Endothelial cell of umbilical vein (primary cell): Measurements from ENCODE around the gene PNCK. TPM values are rescaled to one million over a fixed set of nuclear protein-coding genes. Genes with fewer than 3 reads are reported as not detected.

Source experiments
- BruUV-seq: library from RNA; stranded (reverse); fragments of 400-500 nt; replicated peaks from 2 replicates; lab custom pipeline; 2021; lab: Mats Ljungman, UMichigan
- CTCF ChIA-PET: fragments of 300-600, 350-600 bp; sonication (Branson Sonifier 250); formaldehyde crosslinking; loops from one replicate; lab custom pipeline; 2021; ENCODE audit warnings: antibody characterized with exemption, inconsistent platforms; lab: Charles Lee
- POLR2A ChIA-PET: fragments of 300-600, 350-600 bp; sonication (Branson Sonifier 250); formaldehyde crosslinking; loops from one replicate; lab custom pipeline; 2021; ENCODE audit warnings: antibody characterized with exemption, inconsistent platforms; lab: Charles Lee
- DNase-seq: peaks from one replicate; pipeline ENCODE4 v3.0.0-alpha.2; 2011; ENCODE audit warnings: low read depth, low spot score
- FAIRE-seq: peaks from 2 replicates; lab custom pipeline; 2011; peaks lifted over from hg19 to GRCh38; lab: Jason Lieb, UNC
- H2AFZ ChIP-seq: 2 replicates; pipeline ENCODE4 v1.6.0; 2012; ENCODE audit warnings: low read depth, low read length, control low read depth, inconsistent platforms
- H3K27ac ChIP-seq: 2 replicates; pipeline ENCODE4 v1.5.1; 2011; ENCODE audit warnings: low read depth, mild to moderate bottlenecking, control low read depth, low read length, moderate library complexity; ENCODE audit not compliant: insufficient read depth
- H3K27me3 ChIP-seq, 2 experiments: 2 replicates each; pipeline versions ENCODE4 v1.6.0 to v1.6.1; 2011; ENCODE audit warnings: low read length in 2 of 2, mixed read lengths in 1 of 2; ENCODE audit not compliant: control insufficient read depth in 2 of 2, insufficient read depth in 2 of 2
- H3K36me3 ChIP-seq, 2 experiments: 2 replicates in 1 of 2; 3 replicates in 1 of 2; pipeline ENCODE4 v1.5.1; 2011; ENCODE audit warnings: low read length in 2 of 2, mild to moderate bottlenecking in 1 of 2, moderate library complexity in 1 of 2; ENCODE audit not compliant: control insufficient read depth in 2 of 2, insufficient read depth in 2 of 2; ENCODE audit errors: extremely low read depth in 1 of 2
- H3K4me1 ChIP-seq: 3 replicates; pipeline ENCODE4 v1.5.1; 2011; ENCODE audit warnings: mild to moderate bottlenecking, low read length; ENCODE audit not compliant: control insufficient read depth, insufficient read depth; ENCODE audit errors: extremely low read depth
- H3K4me2 ChIP-seq: 2 replicates; pipeline ENCODE4 v1.6.1; 2011; ENCODE audit warnings: low read length, control low read depth, mixed read lengths; ENCODE audit not compliant: insufficient read depth
- H3K4me3 ChIP-seq, 3 experiments: fragments of 200-600 bp in 1 of 3; sonication (generic), shearing (Covaris generic) in 1 of 3; replicated peaks in 1 of 3; 2 replicates each; pipeline ENCODE4 v1.5.1; 2011 to 2016; ENCODE audit warnings: control low read depth in 3 of 3, low read length in 3 of 3, mild to moderate bottlenecking in 2 of 3, inconsistent platforms in 1 of 3, low read depth in 1 of 3, moderate library complexity in 1 of 3; ENCODE audit not compliant: insufficient read depth in 1 of 3
- H3K79me2 ChIP-seq: 2 replicates; pipeline ENCODE4 v1.6.0; 2012; ENCODE audit warnings: low read length, inconsistent platforms; ENCODE audit not compliant: control insufficient read depth, insufficient read depth
- H3K9ac ChIP-seq: replicated peaks from 2 replicates; pipeline ENCODE3; 2011; ENCODE audit warnings: low read length, control low read depth; ENCODE audit not compliant: insufficient read depth; ENCODE audit errors: extremely low read depth
- H3K9me1 ChIP-seq: replicated peaks from 3 replicates; pipeline ENCODE4 v1.6.0; 2011; ENCODE audit warnings: mild to moderate bottlenecking, low read length; ENCODE audit not compliant: control insufficient read depth, insufficient read depth; ENCODE audit errors: extremely low read depth
- H3K9me3 ChIP-seq: replicated peaks from 2 replicates; pipeline ENCODE4 v1.5.1; 2012; ENCODE audit warnings: low read length, inconsistent platforms; ENCODE audit not compliant: control insufficient read depth, insufficient read depth
- H4K20me1 ChIP-seq: replicated peaks from 2 replicates; pipeline ENCODE3; 2011; ENCODE audit warnings: mild to moderate bottlenecking, low read length; ENCODE audit not compliant: control insufficient read depth, insufficient read depth; ENCODE audit errors: extremely low read depth
- CTCF ChIP-seq, 2 donors: IDR thresholded peaks; 1 replicate in 1 of 2; 2 replicates in 1 of 2; pipeline ENCODE4 v1.5.1; 2011; ENCODE audit warnings: low read length in 2 of 2, mild to moderate bottlenecking in 2 of 2, moderate library complexity in 2 of 2, control low read depth in 1 of 2, inconsistent platforms in 1 of 2, low read depth in 1 of 2; ENCODE audit not compliant: insufficient read depth in 1 of 2; ENCODE audit errors: extremely low read depth in 1 of 2
- EZH2 ChIP-seq: IDR thresholded peaks from 2 replicates; pipeline ENCODE4 v1.6.1; 2012; ENCODE audit warnings: borderline replicate concordance, low read depth, mild to moderate bottlenecking, moderate library complexity, low read length, inconsistent platforms; ENCODE audit not compliant: severe bottlenecking
- FOS ChIP-seq: IDR thresholded peaks from 2 replicates; pipeline ENCODE4 v1.6.1; 2011; ENCODE audit warnings: mild to moderate bottlenecking, low read length, moderate library complexity, borderline replicate concordance; ENCODE audit not compliant: insufficient read depth
- GATA2 ChIP-seq: IDR thresholded peaks from 2 replicates; pipeline ENCODE4 v1.7.0; 2011; ENCODE audit warnings: low read depth, mild to moderate bottlenecking, moderate library complexity, mixed read lengths, low read length; ENCODE audit not compliant: insufficient read length, insufficient read depth
- JUN ChIP-seq: IDR thresholded peaks from 2 replicates; pipeline ENCODE4 v1.6.1; 2011; ENCODE audit warnings: borderline replicate concordance, low read depth; ENCODE audit not compliant: insufficient read length, insufficient read depth
- MAX ChIP-seq: IDR thresholded peaks from 2 replicates; pipeline ENCODE4 v1.6.1; 2011; ENCODE audit not compliant: insufficient read depth, insufficient read length
- MYC ChIP-seq: IDR thresholded peaks from one replicate; pipeline ENCODE4 v1.6.1; 2011; ENCODE audit warnings: mild to moderate bottlenecking, low read depth, low read length
- POLR2A ChIP-seq: IDR thresholded peaks from 2 replicates; pipeline ENCODE4 v1.6.1; 2012; ENCODE audit warnings: low read depth, mild to moderate bottlenecking, control low read depth, low read length
- POLR2AphosphoS5 ChIP-seq: IDR thresholded peaks from 2 replicates; pipeline ENCODE4 v1.6.1; 2012; ENCODE audit warnings: low read depth, mild to moderate bottlenecking, control low read depth, low read length, moderate library complexity; ENCODE audit not compliant: insufficient read depth
- dilution Hi-C: fragments of 300-500 bp; cut with MboI; formaldehyde crosslinking; loops from one replicate; pipeline ENCODE4 v1.15.0; 2019; ENCODE audit warnings: low sequenced_read_pairs; ENCODE audit not compliant: extremely low pct_ligation_motif_present
- intact Hi-C: fragments of 100-400 bp; cut with micrococcal nuclease; formaldehyde crosslinking; loops from one replicate; pipeline ENCODE4 v1.10.0; 2022
- polyA plus RNA-seq, 4 experiments: library from polyadenylated mRNA; depleted of rRNA in 3 of 4; stranded (reverse) in 3 of 4; unstranded in 1 of 4; fragments of >200 nt; gene quantifications; 2 replicates each; pipeline versions ENCODE4 v1.2.1 to v1.2.3, GENCODE V29; 2011 to 2012; ENCODE audit warnings: missing spikeins in 1 of 4
- total RNA-seq: library from RNA; stranded (reverse); gene quantifications from 2 replicates; pipeline ENCODE4 v1.2.3, GENCODE V29; 2021

The PNCK gene
- total and polyA plus RNA-seq, 2 donors (not counting 3 experiments of a cell fraction or from before 2014, with no cell fraction given) = 0.12 TPM; not detected in 1

GRCh38 chrX:153621949-153622598 lies 51.5 kb downstream of the PNCK start:
- H2AFZ ChIP-seq = no peak overlapping the region
- no peak overlapping the region for H3K4me2 ChIP-seq
- H3K27ac ChIP-seq = no peak overlapping the region
- FAIRE-seq = no peak
- peaks cover 0 to 3% of the 10 kb centered on the region in 2 experiments for H3K27me3 ChIP-seq
- CTCF ChIA-PET = no interaction called here
- TF ChIP-seq POLR2AphosphoS5 (no peak), MAX (no peak), CTCF (IDR thresholded peaks at IDR 0.05; ENCODE audit: extremely low read depth in 1 of 2, insufficient read depth in 1 of 2, low read depth in 1 of 2, low read length in 2 of 2) (no peak), MYC (no peak)
- dilution Hi-C loops = no loop called here
- BruUV-seq = no TSS peak
- POLR2A ChIA-PET = no interaction called here
- H3K4me3 ChIP-seq = no peak overlapping the region
- no peaks in the 10 kb centered on the region for H3K36me3 ChIP-seq
- no peaks in the 10 kb centered on the region for H3K79me2 ChIP-seq
- no peaks in the 10 kb centered on the region for H3K9me3 ChIP-seq
- intact Hi-C loops = no loop called here
- DNase-seq = no peak
- H3K9me1 ChIP-seq = no peaks in the 10 kb centered on the region
- H4K20me1 ChIP-seq = no peaks in the 10 kb centered on the region
- H3K4me1 ChIP-seq = no peaks in the 10 kb centered on the region
- H3K9ac ChIP-seq = no peak overlapping the region

- TF ChIP-seq POLR2AphosphoS5 = no peak
- TF ChIP-seq CTCF (IDR thresholded peaks at IDR 0.05; ENCODE audit: extremely low read depth in 1 of 2, insufficient read depth in 1 of 2, low read depth in 1 of 2, low read length in 2 of 2) = no peak
- TF ChIP-seq MYC = no peak
- no peak for TF ChIP-seq POLR2A
- no peak for TF ChIP-seq EZH2
- TF ChIP-seq FOS = no peak
- no peak for TF ChIP-seq JUN
- TF ChIP-seq MAX = no peak
- TF ChIP-seq GATA2 = no peak
- CTCF ChIA-PET = interaction anchor here (0.5 to 2.0 kb wide), 2 partner anchors 42 to 47 kb away, joined by 5 read pairs; no protein-coding TSS in a partner anchor
- Histone ChIP-seq H3K4me3 (no peak overlapping the region), H4K20me1 (no peaks in the 10 kb centered on the region), H3K9me3 (no peaks in the 10 kb centered on the region), H3K9ac (no peak overlapping the region), H3K79me2 (no peaks in the 10 kb centered on the region), H3K27me3 (peaks cover 3 to 5% of the 10 kb centered on the region in 2 experiments), H3K9me1 (no peaks in the 10 kb centered on the region), H3K36me3 (no peaks in the 10 kb centered on the region), H2AFZ (no peak overlapping the region), H3K4me1 (no peaks in the 10 kb centered on the region), H3K4me2 (no peak overlapping the region), H3K27ac (no peak overlapping the region)
- no TSS peak for BruUV-seq
- intact Hi-C loops = no loop called here
- dilution Hi-C loops = no loop called here
- POLR2A ChIA-PET = no interaction called here
- FAIRE-seq = peak; percentile 15
- no peak for DNase-seq
These were observed 53.0 kb downstream of the PNCK start for GRCh38 chrX:153620576-153620975.
